SK-N-SH treated with all-trans-retinoic acid at 6 μM for 48 hours (cell line): ENCODE results near the gene SCIN.

ENCODE experiments used
- ATAC-seq: fragments of 200-7000 bp; cut with Tn5 transposase; 3 replicates; pipeline ENCODE4 v1.9.1; 2020; ENCODE audit warnings: mild to moderate bottlenecking, moderate library complexity
- GLIS3 ChIP-seq: fragments of 250-450 bp; sonication (Bioruptor Pico); IDR thresholded peaks from 2 replicates; pipeline ENCODE4 v1.5.0; 2020; ENCODE audit warnings: mild to moderate bottlenecking, moderate library complexity
- ZFP3 ChIP-seq: fragments of 250-450 bp; sonication (Bioruptor Pico); IDR thresholded peaks from 2 replicates; pipeline ENCODE4 v1.5.0; 2020; ENCODE audit warnings: mild to moderate bottlenecking, moderate library complexity

Gene SCIN

GRCh38 chr7:12706900-12707536 is 136.5 kb downstream of the SCIN start:
- TF ChIP-seq ZFP3 (CRISPR knock-in tag): no peak
- peak; percentile 70 for ATAC-seq

GRCh38 chr7:12708314-12708713 is 137.8 kb downstream of the SCIN start:
- TF ChIP-seq GLIS3: no peak
- no peak for ATAC-seq
